Smooth muscle cell (in vitro differentiated cells): ENCODE measurements around the gene FAM181B. TPM values are rescaled to one million over a fixed set of nuclear protein-coding genes. Genes with fewer than 3 reads are reported as not detected.

Experiments
- DNase-seq: peaks from one replicate; lab custom pipeline; 2025; ENCODE audit not compliant: unreplicated experiment; lab: John Stamatoyannopoulos, UW
- H2AFZ ChIP-seq: fragments of 200-600 bp; sonication (generic); 2 replicates; pipeline ENCODE4 v1.6.0; 2016; ENCODE audit warnings: antibody characterized with exemption, low read depth, mild to moderate bottlenecking
- H3F3A ChIP-seq: fragments of 200-600 bp; sonication (generic); 2 replicates; pipeline ENCODE4 v1.6.0; 2017; ENCODE audit warnings: antibody characterized with exemption, low read depth
- H3K27ac ChIP-seq: fragments of 200-600 bp; sonication (generic); 2 replicates; pipeline ENCODE4 v1.5.1; 2016; ENCODE audit warnings: low read depth, mild to moderate bottlenecking
- H3K27me3 ChIP-seq: fragments of 200-600 bp; sonication (generic); 2 replicates; pipeline ENCODE4 v1.6.1; 2016; ENCODE audit warnings: low read depth, mild to moderate bottlenecking
- H3K36me3 ChIP-seq: fragments of 200-600 bp; sonication (generic); 2 replicates; pipeline ENCODE4 v1.5.1; 2016; ENCODE audit warnings: low read depth
- H3K4me1 ChIP-seq: fragments of 200-600 bp; sonication (generic); 2 replicates; pipeline ENCODE4 v1.5.1; 2016; ENCODE audit warnings: low read depth
- H3K4me2 ChIP-seq: fragments of 200-600 bp; sonication (generic); 2 replicates; pipeline ENCODE4 v1.6.0; 2016; ENCODE audit warnings: mild to moderate bottlenecking
- H3K4me3 ChIP-seq: fragments of 200-600 bp; sonication (generic); 2 replicates; pipeline ENCODE4 v1.5.1; 2016; ENCODE audit warnings: mild to moderate bottlenecking
- H3K79me2 ChIP-seq: fragments of 200-600 bp; sonication (generic); 2 replicates; pipeline ENCODE4 v1.6.0; 2016; ENCODE audit warnings: low read depth, mild to moderate bottlenecking
- H3K9ac ChIP-seq: fragments of 200-600 bp; sonication (generic); 2 replicates; pipeline ENCODE4 v1.6.0; 2016; ENCODE audit warnings: low read depth
- H3K9me3 ChIP-seq: fragments of 200-600 bp; sonication (generic); replicated peaks from 2 replicates; pipeline ENCODE4 v1.5.1; 2016; ENCODE audit warnings: low read depth
- H4K20me1 ChIP-seq: fragments of 200-600 bp; sonication (generic); 2 replicates; pipeline ENCODE4 v1.6.0; 2016; ENCODE audit warnings: low read depth
- CTCF ChIP-seq: fragments of 200-600 bp; sonication (generic); IDR thresholded peaks from 2 replicates; pipeline ENCODE4 v1.5.1; 2017; ENCODE audit warnings: borderline replicate concordance, mild to moderate bottlenecking, antibody characterized with exemption; ENCODE audit not compliant: insufficient read depth, poor library complexity, severe bottlenecking
- WGBS: methylation state at CpG from one replicate; pipeline ENCODE4 v1.1.7; 2016; ENCODE audit warnings: low lambda C conversion rate; 5-methylcytosine and 5-hydroxymethylcytosine counted together
- polyA plus RNA-seq: library from polyadenylated mRNA; unstranded; fragments of >200 nt; fragmentation: Nextera tagmentation; extraction: Ambion mirVana; gene quantifications from 2 replicates; pipeline ENCODE4 v1.2.1, GENCODE V29; 2016
- total RNA-seq: library from RNA; depleted of rRNA; stranded (reverse); fragments of >200 nt; gene quantifications from 2 replicates; pipeline ENCODE4 v1.2.3, GENCODE V29; 2014

The FAM181B gene
- total and polyA plus RNA-seq, 2 experiments from 2014 or later = not detected

DNA sequence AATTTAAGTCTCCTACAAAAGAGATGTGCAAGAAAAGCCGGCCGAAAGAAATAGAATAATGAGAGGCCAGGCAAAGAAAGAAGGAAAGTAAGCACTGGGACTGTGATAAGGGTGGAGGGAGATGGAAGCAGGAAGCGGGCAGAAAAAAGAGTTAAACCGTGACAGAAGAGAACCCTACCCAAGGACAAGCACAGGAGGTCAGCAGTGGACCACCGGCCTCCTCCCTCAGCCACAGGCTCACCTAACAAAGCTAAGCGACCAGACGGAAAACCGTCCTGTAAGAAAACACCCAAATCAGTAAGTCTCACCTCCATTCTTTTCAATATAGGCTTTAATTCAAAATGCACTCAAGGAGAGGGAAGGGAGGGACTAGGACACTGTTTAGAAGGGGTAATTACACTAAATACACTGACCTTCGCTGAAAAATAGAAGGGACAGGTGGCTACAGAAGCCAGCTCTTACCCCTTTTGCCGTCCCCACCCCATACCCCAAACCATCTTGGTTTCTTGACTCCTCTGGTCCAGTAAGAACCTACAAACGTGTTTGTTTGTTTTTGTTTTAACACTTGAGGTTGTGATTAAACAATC is 1.9 kb downstream of the FAM181B start:
- Histone ChIP-seq H3K4me2 (no peak overlapping the region), H3K36me3 (no peaks in the 10 kb centered on the region), H3K9me3 (no peaks in the 10 kb centered on the region), H3K4me1 (peaks cover 5% of the 10 kb centered on the region), H3K79me2 (no peaks in the 10 kb centered on the region), H3K27ac (no peak overlapping the region), H3K4me3 (no peak overlapping the region), H2AFZ (no peak overlapping the region), H3K9ac (no peak overlapping the region), H4K20me1 (no peaks in the 10 kb centered on the region), H3F3A (no peaks in the 10 kb centered on the region), H3K27me3 (peaks cover 88% of the 10 kb centered on the region)
- TF ChIP-seq CTCF = no peak
- WGBS = 25% methylated on average over 11 of the region's 11 CpGs
- DNase-seq = no peak

DNA sequence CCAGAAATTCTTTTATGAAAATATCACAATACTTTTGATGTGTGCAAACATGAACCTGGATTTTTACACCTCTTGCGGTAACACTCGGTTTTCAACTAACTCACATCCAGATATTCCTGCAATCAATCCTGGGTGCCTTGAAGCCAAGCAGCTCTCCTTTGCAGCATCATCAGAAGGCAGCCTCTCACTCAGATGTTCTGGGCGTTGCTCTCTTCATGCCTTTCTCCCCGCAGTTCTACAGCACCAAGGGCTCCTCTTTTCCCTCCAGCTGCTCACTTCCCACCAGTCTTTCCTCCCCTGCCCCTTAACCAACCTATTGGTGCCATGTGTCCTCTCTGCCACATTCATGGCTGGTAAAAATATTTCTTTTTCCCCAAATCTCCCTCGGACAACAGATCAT is 2.9 kb downstream of the FAM181B start:
- Histone ChIP-seq H2AFZ (no peak overlapping the region), H3K27ac (no peak overlapping the region), H3K79me2 (no peaks in the 10 kb centered on the region), H3K4me2 (no peak overlapping the region), H3K27me3 (peaks cover 82% of the 10 kb centered on the region), H3K36me3 (no peaks in the 10 kb centered on the region), H3F3A (no peaks in the 10 kb centered on the region), H3K9ac (no peak overlapping the region), H3K4me3 (no peak overlapping the region), H3K9me3 (no peaks in the 10 kb centered on the region), H3K4me1 (peaks cover 5% of the 10 kb centered on the region), H4K20me1 (no peaks in the 10 kb centered on the region)
- TF ChIP-seq CTCF = no peak
- DNase-seq = no peak
- 49% methylated on average over 5 of the region's 5 CpGs for WGBS

DNA sequence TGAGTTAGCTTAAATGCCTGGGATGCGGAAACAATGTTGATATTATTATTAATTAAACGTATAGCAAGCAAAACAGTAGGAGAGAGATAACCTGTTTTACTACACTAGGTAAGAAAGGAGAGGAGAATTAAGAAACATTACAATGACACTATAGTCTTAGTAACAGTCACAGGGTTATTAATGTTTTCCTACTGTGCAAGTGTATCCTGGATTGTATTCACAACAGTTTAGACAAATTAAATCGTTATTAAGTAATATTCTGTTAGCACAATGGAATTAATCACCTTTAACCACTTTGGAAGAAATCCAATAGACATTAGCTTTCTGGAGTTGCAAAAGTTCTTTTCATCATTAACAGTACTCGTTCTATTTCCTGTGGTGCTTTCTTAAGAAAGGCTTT is 3.4 kb downstream of the FAM181B start:
- no peaks in the 10 kb centered on the region for H3F3A ChIP-seq
- peaks cover 5% of the 10 kb centered on the region for H3K4me1 ChIP-seq
- no peaks in the 10 kb centered on the region for H3K79me2 ChIP-seq
- H3K9me3 ChIP-seq = no peaks in the 10 kb centered on the region
- no peak overlapping the region for H2AFZ ChIP-seq
- H3K36me3 ChIP-seq = no peaks in the 10 kb centered on the region
- H3K27ac ChIP-seq = no peak overlapping the region
- peaks cover 78% of the 10 kb centered on the region for H3K27me3 ChIP-seq
- 85% methylated on average over 4 of the region's 4 CpGs for WGBS
- no peak for TF ChIP-seq CTCF
- H3K9ac ChIP-seq = no peak overlapping the region
- no peaks in the 10 kb centered on the region for H4K20me1 ChIP-seq
- no peak overlapping the region for H3K4me3 ChIP-seq
- DNase-seq = no peak
- H3K4me2 ChIP-seq = no peak overlapping the region

- TF ChIP-seq CTCF = no peak
- H4K20me1 ChIP-seq = no peaks in the 10 kb centered on the region
- no peak overlapping the region for H2AFZ ChIP-seq
- DNase-seq = no peak
- no peak overlapping the region for H3K4me3 ChIP-seq
- H3K4me2 ChIP-seq = no peak overlapping the region
- WGBS = 68% methylated on average over 5 of the region's 5 CpGs
- H3K27me3 ChIP-seq = peaks cover 15% of the 10 kb centered on the region
- no peaks in the 10 kb centered on the region for H3F3A ChIP-seq
- no peaks in the 10 kb centered on the region for H3K79me2 ChIP-seq
- no peak overlapping the region for H3K9ac ChIP-seq
- H3K27ac ChIP-seq = no peak overlapping the region
- H3K4me1 ChIP-seq = no peaks in the 10 kb centered on the region
- H3K36me3 ChIP-seq = no peaks in the 10 kb centered on the region
- no peaks in the 10 kb centered on the region for H3K9me3 ChIP-seq
Measured at GRCh38 chr11:82724026-82724425, 9.6 kb downstream of the FAM181B start.
